ENCODE data around the gene MAD1L1. TPM values are rescaled to one million over a fixed set of nuclear protein-coding genes. Genes with fewer than 3 reads are reported as not detected.

MAD1L1 gene
- total RNA-seq, 1 donor from 2014 or later: 57.6 TPM

- no peak for DNase-seq
- peaks cover 18% of the 10 kb centered on the region for H3K36me3 Mint-ChIP-seq (ENCODE audit: unreplicated experiment)
- H3K27ac Mint-ChIP-seq (ENCODE audit: unreplicated experiment): no peak overlapping the region
- no peak for TF ChIP-seq CTCF (IDR thresholded peaks at IDR 0.05; ENCODE audit: partially characterized antibody, unreplicated experiment)
- no peak overlapping the region for H3K4me3 Mint-ChIP-seq (ENCODE audit: unreplicated experiment)
- H3K27me3 Mint-ChIP-seq (ENCODE audit: unreplicated experiment): no peaks in the 10 kb centered on the region
- H3K4me1 Mint-ChIP-seq (ENCODE audit: low read depth, unreplicated experiment): no peaks in the 10 kb centered on the region
- H3K9me3 Mint-ChIP-seq (ENCODE audit: unreplicated experiment): peaks cover 2% of the 10 kb centered on the region
Measured at GRCh38 chr7:1800902-1801301, 431.8 kb downstream of the MAD1L1 start.

GRCh38 chr7:1798191-1798590 is 434.6 kb downstream of the MAD1L1 start:
- Mint-ChIP-seq H3K36me3 (ENCODE audit: unreplicated experiment) (peaks cover 30% of the 10 kb centered on the region), H3K27ac (ENCODE audit: unreplicated experiment) (no peak overlapping the region), H3K9me3 (ENCODE audit: unreplicated experiment) (peaks cover 4% of the 10 kb centered on the region), H3K27me3 (ENCODE audit: unreplicated experiment) (no peaks in the 10 kb centered on the region), H3K4me1 (ENCODE audit: low read depth, unreplicated experiment) (no peaks in the 10 kb centered on the region), H3K4me3 (ENCODE audit: unreplicated experiment) (no peak overlapping the region)
- no peak for TF ChIP-seq CTCF (IDR thresholded peaks at IDR 0.05; ENCODE audit: partially characterized antibody, unreplicated experiment)
- DNase-seq: no peak

DNA sequence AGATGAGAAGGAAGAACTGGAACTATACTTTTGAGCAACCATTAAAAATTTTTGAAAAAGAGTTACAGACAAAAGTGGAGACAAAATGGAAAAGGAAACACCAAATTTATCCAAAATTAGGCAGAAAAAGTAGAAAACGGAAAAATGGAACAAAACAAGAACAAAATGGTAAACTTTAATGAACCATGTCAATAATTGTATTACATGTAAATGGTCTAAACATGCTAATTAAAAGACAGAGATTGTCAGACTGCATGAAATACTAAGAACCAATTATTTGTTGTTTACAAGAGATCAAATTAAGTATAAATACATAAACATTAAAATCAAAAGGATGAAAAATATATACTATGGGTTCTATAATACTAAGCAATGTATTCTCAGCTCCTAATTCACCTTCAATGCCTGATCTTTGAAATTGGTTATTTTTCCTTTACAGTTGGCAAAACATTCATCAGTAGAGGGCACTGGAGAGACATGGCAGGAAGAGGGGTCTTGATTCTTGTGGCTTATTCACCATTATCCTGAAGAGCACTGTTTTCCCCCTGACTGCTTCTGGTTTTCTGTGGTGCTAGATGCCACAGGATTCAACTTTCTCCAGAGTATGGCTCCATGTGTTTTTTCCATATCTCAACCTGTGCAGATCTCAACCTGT is 437.7 kb downstream of the MAD1L1 start:
- DNase-seq: no peak
- TF ChIP-seq CTCF (IDR thresholded peaks at IDR 0.05; ENCODE audit: partially characterized antibody, unreplicated experiment): no peak
- Mint-ChIP-seq H3K27me3 (ENCODE audit: unreplicated experiment) (no peaks in the 10 kb centered on the region), H3K27ac (ENCODE audit: unreplicated experiment) (no peak overlapping the region), H3K4me1 (ENCODE audit: low read depth, unreplicated experiment) (no peaks in the 10 kb centered on the region), H3K4me3 (ENCODE audit: unreplicated experiment) (no peak overlapping the region), H3K36me3 (ENCODE audit: unreplicated experiment) (peaks cover 21% of the 10 kb centered on the region), H3K9me3 (ENCODE audit: unreplicated experiment) (peaks cover 4% of the 10 kb centered on the region)

- Mint-ChIP-seq H3K9me3 (ENCODE audit: unreplicated experiment) (peaks cover 6% of the 10 kb centered on the region), H3K36me3 (ENCODE audit: unreplicated experiment) (peaks cover 11% of the 10 kb centered on the region), H3K27me3 (ENCODE audit: unreplicated experiment) (no peaks in the 10 kb centered on the region), H3K4me1 (ENCODE audit: low read depth, unreplicated experiment) (no peaks in the 10 kb centered on the region), H3K4me3 (ENCODE audit: unreplicated experiment) (no peak overlapping the region), H3K27ac (ENCODE audit: unreplicated experiment) (no peak overlapping the region)
- TF ChIP-seq CTCF (IDR thresholded peaks at IDR 0.05; ENCODE audit: partially characterized antibody, unreplicated experiment): no peak
- DNase-seq: no peak
Measured at GRCh38 chr7:1787681-1788235, 445.0 kb downstream of the MAD1L1 start.

DNA sequence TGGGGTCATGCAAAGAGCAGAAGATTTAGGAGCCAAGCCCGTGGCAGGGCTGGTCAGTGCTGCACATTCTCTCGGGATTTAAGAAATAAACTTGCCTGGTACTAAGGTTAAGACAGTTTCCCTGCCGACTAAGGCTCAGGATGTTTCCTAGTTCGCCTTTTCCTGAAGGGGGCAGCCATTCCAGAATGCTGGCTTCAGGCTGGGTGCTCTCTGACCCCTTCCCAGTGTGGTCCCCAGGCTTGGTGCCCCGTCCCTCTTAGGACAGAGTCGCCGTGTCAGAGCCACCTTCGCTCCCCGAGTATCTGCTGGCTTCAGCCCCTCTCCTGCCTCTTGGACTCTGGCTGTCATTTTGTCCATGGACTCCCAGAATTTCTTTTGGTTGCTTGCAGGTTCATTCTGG is 445.5 kb downstream of the MAD1L1 start:
- H3K9me3 Mint-ChIP-seq (ENCODE audit: unreplicated experiment): peaks cover 6% of the 10 kb centered on the region
- H3K36me3 Mint-ChIP-seq (ENCODE audit: unreplicated experiment): peaks cover 11% of the 10 kb centered on the region
- no peaks in the 10 kb centered on the region for H3K27me3 Mint-ChIP-seq (ENCODE audit: unreplicated experiment)
- TF ChIP-seq CTCF (IDR thresholded peaks at IDR 0.05; ENCODE audit: partially characterized antibody, unreplicated experiment): no peak
- no peak overlapping the region for H3K27ac Mint-ChIP-seq (ENCODE audit: unreplicated experiment)
- H3K4me3 Mint-ChIP-seq (ENCODE audit: unreplicated experiment): no peak overlapping the region
- no peak for DNase-seq
- no peaks in the 10 kb centered on the region for H3K4me1 Mint-ChIP-seq (ENCODE audit: low read depth, unreplicated experiment)
